Measurements from ENCODE around the gene SEMA6B. TPM values are rescaled to one million over a fixed set of nuclear protein-coding genes. Genes with fewer than 3 reads are reported as not detected.
"Not testable (repeated sequence)": the region's sequence is repeated elsewhere in the genome, so short reads cannot be mapped to it uniquely, and the experiment has no call there.

The SEMA6B gene
- polyA plus RNA-seq, 4 donors, result 2.3 to 5.4 (median 3.7) TPM

DNA sequence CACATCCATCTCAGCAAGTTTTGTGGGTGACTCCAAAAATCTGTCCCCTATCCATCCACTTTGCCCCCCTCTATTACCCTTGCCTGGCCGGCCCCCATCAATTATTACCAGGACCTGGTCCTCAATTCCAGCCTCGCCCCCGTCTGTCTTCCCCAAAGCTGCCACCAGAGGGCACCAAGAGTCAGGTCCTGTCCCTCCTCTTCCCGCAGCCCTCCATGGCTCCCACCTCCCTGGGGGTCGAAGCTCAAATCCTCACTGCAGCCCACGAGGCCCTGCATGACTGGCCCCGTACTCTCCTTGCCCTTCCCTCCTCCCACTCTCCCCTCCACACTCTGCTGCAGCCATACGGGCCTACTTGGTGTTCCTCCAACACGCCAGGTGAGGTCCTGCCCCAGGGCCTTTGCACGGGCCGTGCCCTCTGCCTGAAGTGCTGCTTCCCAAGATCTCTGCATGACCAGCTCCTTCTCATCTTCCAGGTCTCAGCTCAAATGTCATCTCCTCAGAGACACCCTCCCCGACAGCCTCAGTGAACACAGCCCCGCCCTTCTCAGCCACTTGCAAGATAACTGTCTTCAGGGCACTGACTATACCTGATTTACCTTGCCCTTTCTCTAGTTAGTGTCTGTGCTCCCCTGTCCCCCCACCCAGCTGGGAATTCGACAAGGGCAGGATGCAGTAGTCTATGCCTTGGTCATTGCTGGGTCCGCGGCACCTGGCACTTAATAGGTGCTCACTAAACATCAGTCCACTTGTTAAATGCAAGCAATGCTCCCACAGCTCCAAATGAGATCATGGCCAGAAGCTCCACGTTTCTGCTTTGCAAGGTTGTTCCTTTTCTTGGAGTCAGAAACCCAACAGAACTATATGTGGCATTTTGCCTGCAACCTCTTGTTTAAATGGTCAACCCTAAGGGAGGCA is 16.8 kb upstream of the SEMA6B start:
- DNase-seq (ENCODE audit: low read depth in 4 of 4, low spot score in 3 of 4), result no peak

- DNase-seq (ENCODE audit: low read depth in 4 of 4, low spot score in 3 of 4), result peak in 1 of 4 donors; percentile 52
Observed at GRCh38 chr19:4575267-4576015, 16.0 kb upstream of the SEMA6B start.

DNA sequence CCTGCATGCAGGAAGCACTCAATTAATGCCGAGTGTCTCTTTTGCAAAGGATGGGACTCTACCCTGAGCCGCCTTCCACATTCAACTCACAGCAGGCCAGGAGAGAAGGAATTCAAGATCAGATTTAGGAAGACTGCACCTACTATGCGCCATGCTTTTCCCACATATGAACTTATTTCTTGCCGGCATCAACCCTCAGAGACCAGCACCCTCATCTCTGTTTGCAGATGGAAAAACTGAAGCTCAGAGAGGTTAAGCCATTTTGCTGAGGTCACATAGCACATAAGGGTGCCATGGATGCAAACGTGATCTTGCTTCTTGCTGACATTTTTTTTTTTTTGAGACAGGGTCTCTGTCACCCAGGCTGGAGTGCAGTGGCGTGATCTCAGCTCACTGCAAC is 14.2 kb upstream of the SEMA6B start:
- DNase-seq (ENCODE audit: low read depth in 4 of 4, low spot score in 3 of 4), result no peak

DNA sequence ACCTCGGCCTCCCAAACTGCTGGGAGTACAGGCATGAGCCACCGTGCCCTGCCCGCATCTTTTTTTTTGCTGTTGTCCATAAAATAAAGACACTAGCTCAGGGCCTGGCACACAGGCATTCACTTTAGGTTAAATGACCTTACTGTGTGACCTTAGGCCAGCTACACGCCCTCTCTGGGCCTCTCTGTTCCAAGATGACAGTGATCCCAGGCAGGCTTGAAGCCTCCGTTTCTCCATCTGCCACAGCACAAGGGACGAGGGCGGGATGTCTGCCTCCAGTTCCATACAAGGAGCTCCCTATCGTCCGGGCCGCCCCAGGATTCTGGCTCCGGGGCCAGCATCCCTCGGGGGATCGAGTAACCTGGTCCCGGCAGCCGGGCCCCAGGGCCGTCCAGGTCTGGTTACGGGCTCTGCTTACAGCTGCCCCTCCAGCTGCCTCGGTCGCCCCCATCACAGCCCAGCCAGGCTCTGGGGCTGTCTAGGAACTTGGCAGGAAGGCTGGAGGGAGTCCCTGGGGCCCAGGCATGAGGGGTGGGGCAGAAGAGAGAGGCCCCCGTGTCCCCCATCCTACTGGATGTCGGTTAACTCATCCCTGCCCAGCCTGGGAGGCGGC is 11.9 kb upstream of the SEMA6B start:
- DNase-seq (ENCODE audit: low read depth in 4 of 4, low spot score in 3 of 4), result no peak

DNA sequence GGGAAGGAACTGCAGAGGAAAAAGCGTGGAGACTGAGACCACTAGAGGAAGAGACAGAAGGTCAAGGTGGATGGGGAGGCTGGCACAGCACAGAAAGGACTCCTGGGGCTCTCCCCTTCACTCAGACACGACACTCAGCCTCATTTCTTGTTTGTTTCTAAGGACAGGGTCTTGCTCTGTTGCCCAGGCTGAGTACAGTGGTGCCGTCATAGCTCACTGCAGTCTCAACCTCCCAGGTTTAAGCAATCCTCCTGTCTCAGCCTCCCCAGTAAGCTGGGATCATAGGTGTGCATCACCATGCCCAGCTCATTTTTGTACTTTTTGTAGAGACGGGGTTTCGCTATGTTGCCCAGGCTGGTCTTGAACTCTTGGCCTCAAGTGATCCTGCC is 11.4 kb upstream of the SEMA6B start:
- DNase-seq (ENCODE audit: low read depth in 4 of 4, low spot score in 3 of 4), result no peak

- DNase-seq (ENCODE audit: low read depth in 4 of 4, low spot score in 3 of 4), result no peak
Observed at GRCh38 chr19:4570402-4570801, 10.9 kb upstream of the SEMA6B start.

- DNase-seq (ENCODE audit: low read depth in 4 of 4, low spot score in 3 of 4), result no peak
Observed at GRCh38 chr19:4568886-4569285, 9.4 kb upstream of the SEMA6B start.

DNA sequence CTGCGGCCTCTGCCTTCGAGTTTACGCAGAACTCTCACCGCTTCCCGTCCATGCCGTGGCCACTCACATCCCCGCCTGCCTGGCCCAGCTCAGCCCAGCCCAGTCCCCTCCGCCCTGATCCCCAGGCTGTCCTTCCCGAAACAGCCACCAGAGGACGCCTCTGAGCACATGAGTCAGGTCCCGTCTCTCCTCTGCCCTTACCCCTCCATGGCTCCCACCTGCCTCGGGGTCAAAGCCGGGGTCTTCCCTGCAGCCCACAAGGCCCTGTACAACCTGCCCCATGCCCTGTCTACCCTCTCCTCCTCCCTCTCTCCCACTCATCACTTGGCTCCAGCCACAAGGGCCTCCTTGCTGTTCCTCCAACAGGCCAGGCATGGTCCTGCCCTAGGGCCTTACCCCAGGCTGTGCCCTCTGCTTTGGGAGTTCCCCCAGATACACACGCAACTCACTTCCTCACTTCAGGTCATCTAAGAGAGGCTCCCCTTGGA is 8.1 kb upstream of the SEMA6B start:
- no peak for DNase-seq (ENCODE audit: low read depth in 4 of 4, low spot score in 3 of 4)

GRCh38 chr19:4566402-4567051 is 7.0 kb upstream of the SEMA6B start:
- no peak for DNase-seq (ENCODE audit: low read depth in 4 of 4, low spot score in 3 of 4)

DNA sequence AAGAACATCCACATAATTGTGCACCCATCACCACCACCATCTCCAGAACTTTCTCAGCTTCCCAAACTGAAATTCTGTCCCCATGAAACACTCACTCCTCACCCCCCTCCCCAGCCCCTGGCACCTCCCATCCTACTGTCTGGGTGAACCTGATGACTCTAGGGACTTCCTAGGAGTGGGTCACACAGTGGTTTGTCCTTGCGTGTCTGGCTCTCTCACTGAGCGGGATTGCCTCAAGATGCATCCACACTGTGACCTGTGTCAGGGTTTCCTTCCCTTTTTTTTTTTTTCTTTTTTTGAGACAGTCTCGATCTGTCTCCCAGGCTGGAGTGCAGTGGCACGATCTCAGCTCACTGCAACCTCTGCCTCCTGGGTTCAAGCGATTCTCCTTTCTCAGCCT is 4.1 kb upstream of the SEMA6B start:
- not testable (repeated sequence) for DNase-seq (ENCODE audit: low read depth in 4 of 4, low spot score in 3 of 4)

DNA sequence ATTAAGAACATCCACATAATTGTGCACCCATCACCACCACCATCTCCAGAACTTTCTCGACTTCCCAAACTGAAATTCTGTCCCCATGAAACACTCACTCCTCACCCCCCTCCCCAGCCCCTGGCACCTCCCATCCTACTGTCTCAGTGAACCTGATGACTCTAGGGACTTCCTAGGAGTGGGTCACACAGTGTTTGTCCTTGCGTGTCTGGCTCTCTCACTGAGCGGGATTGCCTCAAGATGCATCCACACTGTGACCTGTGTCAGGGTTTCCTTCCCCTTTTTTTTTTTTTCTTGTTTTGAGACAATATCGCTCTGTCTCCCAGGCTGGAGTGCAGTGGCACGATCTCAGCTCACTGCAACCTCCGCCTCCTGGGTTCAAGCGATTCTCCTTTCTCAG is 2.6 kb upstream of the SEMA6B start:
- DNase-seq (ENCODE audit: low read depth in 4 of 4, low spot score in 3 of 4), result not testable (repeated sequence)

- no peak for DNase-seq (ENCODE audit: low read depth in 4 of 4, low spot score in 3 of 4)
Observed at GRCh38 chr19:4557971-4558941, 1.2 kb downstream of the SEMA6B start.

GRCh38 chr19:4557144-4557970 is 2.1 kb downstream of the SEMA6B start:
- DNase-seq (ENCODE audit: low read depth in 4 of 4, low spot score in 3 of 4), result no peak

DNA sequence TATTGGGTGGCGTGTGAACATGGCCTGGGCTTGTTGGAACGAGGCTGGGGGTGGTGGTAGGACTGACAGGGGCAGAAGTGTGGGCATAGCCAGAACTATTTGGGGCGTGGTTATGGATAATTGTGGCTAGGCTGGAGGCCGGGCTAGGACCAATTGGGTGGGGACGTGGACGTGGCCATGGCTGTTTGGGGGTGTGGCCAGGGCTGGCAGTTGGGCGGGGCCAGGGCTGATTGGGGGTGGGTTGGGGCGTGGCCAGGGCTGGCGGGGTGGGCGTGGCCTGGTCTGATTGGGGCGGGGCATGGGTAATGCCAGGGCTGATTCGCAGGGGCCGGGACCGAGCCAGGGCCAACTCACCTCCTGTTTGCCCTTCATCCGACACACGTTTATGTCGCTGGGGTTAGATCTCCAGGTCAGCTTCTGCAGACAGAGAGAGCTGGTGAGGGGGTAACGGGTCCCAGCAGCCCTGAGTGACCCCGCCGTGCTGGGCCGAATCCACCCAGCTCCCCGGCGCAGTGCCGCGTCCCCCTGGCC is 2.8 kb downstream of the SEMA6B start:
- no peak for DNase-seq (ENCODE audit: low read depth in 4 of 4, low spot score in 3 of 4)

DNA sequence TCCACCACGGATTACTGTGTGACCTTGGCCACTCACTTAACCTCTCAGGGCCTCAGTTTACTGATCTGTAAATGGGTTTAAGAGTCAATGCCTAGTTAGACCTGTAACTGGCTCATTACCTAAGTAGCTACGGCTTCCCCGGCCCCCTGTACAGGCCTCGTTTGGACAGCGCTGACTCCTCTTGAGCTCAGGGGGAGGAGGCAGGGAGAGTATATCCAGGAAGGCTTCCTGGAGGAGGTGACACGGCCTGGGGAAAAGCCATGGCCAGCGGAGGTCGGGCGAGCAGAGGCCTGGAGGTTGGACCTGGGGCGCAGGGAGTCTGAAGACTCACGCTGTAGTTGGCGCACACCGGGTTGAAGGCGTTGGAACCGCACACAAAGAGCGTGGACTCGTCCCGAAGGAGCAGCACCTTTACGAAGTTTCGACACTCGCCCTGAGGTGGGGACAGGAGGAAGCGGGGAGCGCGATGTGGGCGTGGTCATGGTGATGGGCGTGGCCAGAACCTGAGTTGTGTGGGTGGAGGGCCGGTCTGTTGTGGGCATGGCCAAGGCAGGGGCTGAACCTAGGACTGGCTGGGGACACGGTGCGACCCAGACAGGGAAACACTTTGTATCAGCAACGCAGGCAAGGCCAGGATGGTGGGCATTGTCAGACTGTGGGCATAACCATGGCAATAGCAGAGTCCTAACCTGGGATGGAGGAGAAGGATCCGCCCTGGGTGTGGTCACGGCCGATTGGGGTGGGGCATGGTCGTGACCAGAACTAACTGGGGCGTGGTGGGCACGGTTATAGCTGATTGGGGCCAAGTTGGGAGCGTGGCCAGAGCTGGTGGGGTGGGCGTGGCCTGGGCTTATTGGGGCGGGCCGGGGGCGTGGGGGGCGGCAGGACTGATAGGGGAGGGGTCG is 3.6 kb downstream of the SEMA6B start:
- no peak for DNase-seq (ENCODE audit: low read depth in 4 of 4, low spot score in 3 of 4)

- no peak for DNase-seq (ENCODE audit: low read depth in 4 of 4, low spot score in 3 of 4)
Observed at GRCh38 chr19:4554717-4555116, 4.8 kb downstream of the SEMA6B start.

- no peak for DNase-seq (ENCODE audit: low read depth in 4 of 4, low spot score in 3 of 4)
Observed at GRCh38 chr19:4553775-4554174, 5.7 kb downstream of the SEMA6B start.
